Psoas muscle (tissue), 8 donors: Measurements from ENCODE around the gene CDH1. TPM values are rescaled to one million over a fixed set of nuclear protein-coding genes. Genes with fewer than 3 reads are reported as not detected.

Source experiments
- ATAC-seq, 4 donors: fragments of 200-7000 bp; cut with Tn5 transposase; one replicate each; pipeline ENCODE4 v1.9.1; 2020; ENCODE audit warnings: moderate library complexity in 3 of 4, mild to moderate bottlenecking in 2 of 4
- DNase-seq, 2 donors: peaks; one replicate each; pipeline ENCODE4 v3.0.0-alpha.2; 2020
- H3K27ac ChIP-seq: fragments of 200-600 bp; one replicate; pipeline ENCODE4 v1.8.0; 2022
- H3K27me3 ChIP-seq, 3 donors: fragments of 200-600 bp in 1 of 3; one replicate each; pipeline versions ENCODE4 v1.6.1 to v1.8.0; 2013 to 2022; ENCODE audit warnings: low read length in 2 of 3, mild to moderate bottlenecking in 2 of 3, moderate library complexity in 1 of 3; ENCODE audit not compliant: insufficient read depth in 3 of 3
- H3K36me3 ChIP-seq, 2 donors: fragments of 200-600 bp in 1 of 2; one replicate each; pipeline versions ENCODE4 v1.6.1 to v1.8.0; 2013 to 2022; ENCODE audit warnings: low read depth in 1 of 2, mild to moderate bottlenecking in 1 of 2, moderate library complexity in 1 of 2; ENCODE audit not compliant: insufficient read depth in 1 of 2
- H3K4me1 ChIP-seq: fragments of 200-600 bp; one replicate; pipeline ENCODE4 v1.8.0; 2022
- H3K4me3 ChIP-seq: fragments of 200-600 bp; one replicate; pipeline ENCODE4 v1.8.0; 2022; ENCODE audit warnings: mild to moderate bottlenecking
- H3K9me3 ChIP-seq: fragments of 200-600 bp; one replicate; pipeline ENCODE4 v1.8.0; 2022
- CTCF ChIP-seq: fragments of 200-600 bp; IDR thresholded peaks from one replicate; pipeline ENCODE4 v1.8.0; 2022; ENCODE audit warnings: antibody characterized with exemption
- WGBS, 3 donors: extraction: QIAGEN DNeasy Blood & Tissue Kit; methylation state at CpG; one replicate each; pipeline versions ENCODE4 v1.1.6 to v1.1.7; 2013; 5-methylcytosine and 5-hydroxymethylcytosine counted together
- intact Hi-C, 2 donors: fragments of 100-400 bp; cut with DNase I; formaldehyde crosslinking; loops; one replicate each; pipeline versions ENCODE4 v1.11.0 to v1.14.2; 2022
- polyA plus RNA-seq, 3 donors: library from polyadenylated mRNA; stranded (reverse); fragments of 200-250 nt; gene quantifications; one replicate each; pipeline ENCODE4 v1.2.3, GENCODE V29; 2013
- total RNA-seq, 4 donors: library from RNA; stranded (reverse); fragmentation: NEBNext Ultra II Directional in 2 of 4; extraction: Animal tissue kit (Norgen Biotek cat#: 25700) in 2 of 4; gene quantifications; one replicate each; pipeline versions ENCODE4 v1.2.1 to v1.2.4, GENCODE V29; 2021 to 2023
- donor health status: healthy with polysubstance abuse.
- donor health status: DM: no; HTN: no; CAD: no; lungs with moderate emphysema.
- donor health status: Bipolar disorder and iron deficiency.
- donor health status: healthy.
- donor health status: DM: yes; HTN: yes; CAD: no.
- donor health status: DM: no; HTN: no; CAD: no.
- donor health status: DM: no; HTN: no; CAD: no.
- donor health status: DM: yes; HTN: yes; CAD: no.

CDH1 gene
- total and polyA plus RNA-seq, 7 donors: 0.04 to 0.63 (median 0.09) TPM; not detected in 2

GRCh38 chr16:68756239-68756915, 19.3 kb downstream of the CDH1 start:
- no peaks in the 10 kb centered on the region for H3K36me3 ChIP-seq
- no peak overlapping the region for H3K27ac ChIP-seq
- no peaks in the 10 kb centered on the region for H3K9me3 ChIP-seq
- no peaks in the 10 kb centered on the region for H3K4me1 ChIP-seq
- H3K27me3 ChIP-seq: peaks cover 0 to 3% (median 0%) of the 10 kb centered on the region in 3 donors
- TF ChIP-seq CTCF: no peak
- ATAC-seq (no peak), DNase-seq (no peak)
- WGBS, 3 donors: 60 to 70% (median 64%) methylated on average over 10 of the region's 10 CpGs
- no peak overlapping the region for H3K4me3 ChIP-seq
- intact Hi-C loops: no loop called here

GRCh38 chr16:68757625-68757935, 20.5 kb downstream of the CDH1 start:
- DNase-seq (no peak), ATAC-seq (no peak)
- Histone ChIP-seq H3K27ac (no peak overlapping the region), H3K4me1 (no peaks in the 10 kb centered on the region), H3K27me3 (peaks cover 0 to 9% (median 0%) of the 10 kb centered on the region in 3 donors), H3K4me3 (no peak overlapping the region), H3K9me3 (no peaks in the 10 kb centered on the region), H3K36me3 (no peaks in the 10 kb centered on the region)
- intact Hi-C loops: no loop called here
- no peak for TF ChIP-seq CTCF

GRCh38 chr16:68759062-68759461, 22.0 kb downstream of the CDH1 start:
- H3K9me3 ChIP-seq: no peaks in the 10 kb centered on the region
- DNase-seq: no peak
- no peaks in the 10 kb centered on the region for H3K4me1 ChIP-seq
- no peak for TF ChIP-seq CTCF
- no peak overlapping the region for H3K4me3 ChIP-seq
- no peak for ATAC-seq
- 90 to 93% (median 90%) methylated on average over 6 of the region's 6 CpGs for WGBS, 3 donors
- H3K36me3 ChIP-seq: no peaks in the 10 kb centered on the region
- no peak overlapping the region for H3K27ac ChIP-seq
- H3K27me3 ChIP-seq: peaks cover 0 to 12% (median 0%) of the 10 kb centered on the region in 3 donors
- intact Hi-C loops: no loop called here

- DNase-seq: no peak
- Histone ChIP-seq H3K27me3 (peaks cover 0 to 12% (median 0%) of the 10 kb centered on the region in 3 donors), H3K4me1 (no peaks in the 10 kb centered on the region), H3K27ac (no peak overlapping the region), H3K36me3 (no peaks in the 10 kb centered on the region), H3K4me3 (no peak overlapping the region), H3K9me3 (no peaks in the 10 kb centered on the region)
- TF ChIP-seq CTCF: no peak
- peak in 1 of 4 donors; percentile 40 for ATAC-seq
- WGBS, 3 donors: 45 to 60% (median 55%) methylated on average over 6 to 8 of the region's 8 CpGs
- intact Hi-C loops: no loop called here
These were observed 23.7 kb downstream of the CDH1 start for GRCh38 chr16:68760671-68761275.
